Measurements from ENCODE around the gene EIF4B. TPM values are rescaled to one million over a fixed set of nuclear protein-coding genes. Genes with fewer than 3 reads are reported as not detected.
A peak's percentile ranks its signal among the peaks of the same experiment; 100 is the strongest.

EIF4B gene, protein sequence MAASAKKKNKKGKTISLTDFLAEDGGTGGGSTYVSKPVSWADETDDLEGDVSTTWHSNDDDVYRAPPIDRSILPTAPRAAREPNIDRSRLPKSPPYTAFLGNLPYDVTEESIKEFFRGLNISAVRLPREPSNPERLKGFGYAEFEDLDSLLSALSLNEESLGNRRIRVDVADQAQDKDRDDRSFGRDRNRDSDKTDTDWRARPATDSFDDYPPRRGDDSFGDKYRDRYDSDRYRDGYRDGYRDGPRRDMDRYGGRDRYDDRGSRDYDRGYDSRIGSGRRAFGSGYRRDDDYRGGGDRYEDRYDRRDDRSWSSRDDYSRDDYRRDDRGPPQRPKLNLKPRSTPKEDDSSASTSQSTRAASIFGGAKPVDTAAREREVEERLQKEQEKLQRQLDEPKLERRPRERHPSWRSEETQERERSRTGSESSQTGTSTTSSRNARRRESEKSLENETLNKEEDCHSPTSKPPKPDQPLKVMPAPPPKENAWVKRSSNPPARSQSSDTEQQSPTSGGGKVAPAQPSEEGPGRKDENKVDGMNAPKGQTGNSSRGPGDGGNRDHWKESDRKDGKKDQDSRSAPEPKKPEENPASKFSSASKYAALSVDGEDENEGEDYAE
- 100 to 1,000 TPM; 143 to 270 (median 180) TPM for total RNA-seq
- long read RNA-seq, full-length matches to known transcripts = 46 of 72 reads
- long read RNA-seq, partial matches to known transcripts = 20 of 72 reads
- long read RNA-seq, other reads (novel, unspliced or antisense) = 6 of 72 reads

DNA sequence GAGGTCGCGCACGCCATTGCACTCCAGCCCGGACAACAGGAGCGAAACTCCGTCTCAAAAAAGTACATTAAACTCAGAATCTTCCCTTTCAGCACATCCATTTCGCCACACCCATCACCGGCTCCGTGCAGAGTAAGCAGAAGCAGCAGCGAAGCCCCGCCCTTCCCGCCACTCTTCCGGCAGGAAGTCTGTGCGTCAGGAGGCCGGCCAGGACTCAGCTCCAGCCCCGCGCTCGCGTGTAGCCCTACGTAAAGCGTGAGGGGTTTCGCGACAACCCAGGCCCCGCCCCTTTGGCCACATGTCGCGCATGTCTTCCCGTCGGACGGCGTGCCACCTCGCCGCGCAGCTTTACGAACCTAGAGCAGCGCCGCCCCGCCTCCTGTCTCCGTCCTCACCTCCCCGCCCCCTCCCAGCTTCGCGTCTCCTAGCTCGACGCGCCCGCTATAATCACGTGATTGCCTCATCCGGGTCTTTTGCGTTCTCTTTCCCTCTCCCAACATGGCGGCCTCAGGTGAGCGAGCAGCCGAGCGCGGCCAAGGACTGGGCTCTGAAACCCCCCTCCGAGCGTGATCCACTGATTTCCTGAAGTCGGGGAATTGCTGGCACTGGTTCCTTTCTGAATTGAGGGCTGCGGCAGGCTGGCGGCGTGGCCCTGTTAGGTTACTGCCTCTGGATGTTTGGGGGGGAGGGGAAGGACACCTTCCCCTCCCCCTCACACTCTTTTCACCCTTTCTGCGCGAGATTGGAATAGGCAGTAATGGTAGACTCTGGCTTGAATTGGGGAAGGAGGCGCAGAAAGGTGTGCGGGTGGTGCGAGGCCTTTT, at the start of gene EIF4B:
TSS of gene EIF4B (plus strand) at position 471 of the 824 bp plus-strand sequence. CDS start at position 499, 28 bp downstream.
- H3K27me3 ChIP-seq = no peaks in the 10 kb centered on the region
- H3K4me3 ChIP-seq = peak within 1 kb of the TSS; percentile 84 to 93 (median 91)
- DNase-seq = peak; percentile 100
- H3K36me3 ChIP-seq = peaks cover 0 to 6% (median 0%) of the 10 kb centered on the region in 4 donors
- TF ChIP-seq, protein P1, sequence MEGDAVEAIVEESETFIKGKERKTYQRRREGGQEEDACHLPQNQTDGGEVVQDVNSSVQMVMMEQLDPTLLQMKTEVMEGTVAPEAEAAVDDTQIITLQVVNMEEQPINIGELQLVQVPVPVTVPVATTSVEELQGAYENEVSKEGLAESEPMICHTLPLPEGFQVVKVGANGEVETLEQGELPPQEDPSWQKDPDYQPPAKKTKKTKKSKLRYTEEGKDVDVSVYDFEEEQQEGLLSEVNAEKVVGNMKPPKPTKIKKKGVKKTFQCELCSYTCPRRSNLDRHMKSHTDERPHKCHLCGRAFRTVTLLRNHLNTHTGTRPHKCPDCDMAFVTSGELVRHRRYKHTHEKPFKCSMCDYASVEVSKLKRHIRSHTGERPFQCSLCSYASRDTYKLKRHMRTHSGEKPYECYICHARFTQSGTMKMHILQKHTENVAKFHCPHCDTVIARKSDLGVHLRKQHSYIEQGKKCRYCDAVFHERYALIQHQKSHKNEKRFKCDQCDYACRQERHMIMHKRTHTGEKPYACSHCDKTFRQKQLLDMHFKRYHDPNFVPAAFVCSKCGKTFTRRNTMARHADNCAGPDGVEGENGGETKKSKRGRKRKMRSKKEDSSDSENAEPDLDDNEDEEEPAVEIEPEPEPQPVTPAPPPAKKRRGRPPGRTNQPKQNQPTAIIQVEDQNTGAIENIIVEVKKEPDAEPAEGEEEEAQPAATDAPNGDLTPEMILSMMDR (IDR thresholded peaks at IDR 0.05) = no peak
- TF ChIP-seq POLR2A (IDR thresholded peaks at IDR 0.05) = peak; percentile 61
- peaks cover 2 to 47% (median 20%) of the 10 kb centered on the region in 4 donors for H3K4me1 ChIP-seq
- ATAC-seq = peak; percentile 93 to 97 (median 94)
- H3K9me3 ChIP-seq = no peaks in the 10 kb centered on the region
- H3K27ac ChIP-seq = peak within 1 kb of the TSS; percentile 85 to 95 (median 93)
- WGBS (ENCODE audit: insufficient coverage, low coverage, low lambda C conversion rate, missing lambda C conversion rate) = 0% methylated on average over 25 of the region's 64 CpGs
- intact Hi-C loops (cut with DNase I) = no loop called here

DNA sequence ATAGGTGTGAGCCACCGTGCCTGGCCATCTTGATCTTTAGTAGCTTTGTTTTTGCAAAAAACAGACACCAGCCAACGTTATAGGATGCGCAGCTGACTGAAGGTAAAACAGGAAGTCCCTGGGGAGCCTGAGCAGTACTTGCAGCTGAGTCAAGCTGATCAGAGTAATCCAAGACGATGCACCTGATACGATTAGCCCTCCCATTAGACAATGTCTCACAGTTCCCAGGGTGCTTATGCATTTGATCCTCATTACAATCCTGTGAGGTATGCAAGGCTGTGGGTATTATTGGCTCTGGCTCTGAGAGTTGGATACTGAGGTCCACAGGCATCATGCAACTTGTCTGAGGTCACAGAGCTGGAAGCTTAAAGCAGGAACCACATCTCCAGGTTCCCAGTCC, 49.3 kb upstream of the EIF4B start:
- Histone ChIP-seq H3K9me3 (no peaks in the 10 kb centered on the region), H3K27me3 (no peaks in the 10 kb centered on the region), H3K27ac (no peak overlapping the region), H3K4me1 (no peaks in the 10 kb centered on the region), H3K36me3 (peaks cover 0 to 12% (median 6%) of the 10 kb centered on the region in 4 donors), H3K4me3 (no peak overlapping the region)
- no peak for DNase-seq
- WGBS (ENCODE audit: insufficient coverage, low coverage, low lambda C conversion rate, missing lambda C conversion rate) = 53% methylated on average over 3 of the region's 5 CpGs
- no peak for TF ChIP-seq POLR2A (IDR thresholded peaks at IDR 0.05)
- TF ChIP-seq, protein P1 (IDR thresholded peaks at IDR 0.05) = no peak
- intact Hi-C loops (cut with DNase I) = no loop called here
- no peak for ATAC-seq

DNA sequence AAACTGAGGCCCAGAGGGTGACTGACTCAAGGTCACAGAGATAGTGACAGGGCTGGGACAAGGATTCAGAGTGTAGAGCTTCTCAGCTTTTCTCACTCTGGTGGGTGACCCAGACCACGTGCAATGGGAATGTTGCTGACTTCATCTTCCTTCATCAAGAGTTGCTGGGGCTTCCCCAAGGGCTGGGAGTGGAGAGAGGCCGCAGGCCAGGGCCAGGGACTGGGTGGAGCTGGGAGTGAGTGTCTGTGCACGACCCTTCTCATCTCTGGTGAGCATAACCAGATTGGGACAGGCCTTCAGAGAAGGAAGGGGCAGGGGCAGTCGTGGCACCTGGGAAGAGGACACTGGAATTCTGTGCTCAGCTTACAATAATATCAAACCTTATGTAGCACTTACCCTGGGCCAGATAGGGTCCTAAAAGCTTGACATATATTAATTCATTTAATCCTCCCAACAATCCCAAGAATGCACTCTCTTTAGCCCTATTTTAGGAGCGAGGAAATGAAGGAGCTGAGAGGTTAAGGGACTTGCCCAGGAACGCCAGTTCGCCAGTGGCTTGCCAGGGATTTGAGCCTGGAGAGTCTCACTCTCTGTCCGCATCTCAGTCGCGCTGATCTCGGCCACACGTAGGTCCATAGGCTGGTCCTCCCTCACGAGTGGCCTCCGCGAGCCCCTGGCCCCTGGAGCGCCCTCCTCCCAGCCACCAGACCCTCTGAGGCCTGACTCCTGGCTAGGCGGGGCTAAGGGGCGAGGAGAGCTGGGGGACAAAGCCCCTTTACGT, 41.5 kb upstream of the EIF4B start:
- Histone ChIP-seq H3K36me3 (no peaks in the 10 kb centered on the region), H3K4me1 (no peaks in the 10 kb centered on the region), H3K27ac (peak overlapping the region in 2 of 3 donors; percentile 18 to 39), H3K9me3 (no peaks in the 10 kb centered on the region), H3K27me3 (no peaks in the 10 kb centered on the region), H3K4me3 (peak overlapping the region in 1 of 3 donors; percentile 6)
- DNase-seq = no peak
- peak; percentile 13 to 56 (median 42) for ATAC-seq
- intact Hi-C loops (cut with DNase I) = no loop called here
- TF ChIP-seq, protein P1 (IDR thresholded peaks at IDR 0.05) = no peak
- no peak for TF ChIP-seq POLR2A (IDR thresholded peaks at IDR 0.05)
- WGBS (ENCODE audit: insufficient coverage, low coverage, low lambda C conversion rate, missing lambda C conversion rate) = 66% methylated on average over 6 of the region's 19 CpGs

DNA sequence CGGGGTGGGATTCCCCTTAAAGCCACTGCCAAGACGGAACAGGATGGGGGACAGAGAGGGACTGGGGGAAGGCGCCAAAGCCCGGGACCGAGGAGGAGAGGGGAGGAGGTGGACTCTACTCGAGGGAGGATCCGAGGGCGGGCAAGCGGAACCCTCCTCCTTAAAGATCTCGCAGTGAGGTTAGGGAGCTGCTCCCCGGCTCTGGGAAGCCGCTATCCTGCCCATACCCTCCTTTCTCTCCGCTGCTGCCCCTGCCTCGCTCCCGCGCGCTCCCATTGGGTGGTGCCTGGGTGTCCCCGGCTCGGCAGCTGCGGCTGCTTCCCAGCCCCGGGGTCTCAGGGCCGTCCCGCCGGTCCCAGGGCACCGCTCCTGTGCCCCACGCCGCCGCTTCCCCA, 40.9 kb upstream of the EIF4B start:
- peak overlapping the region in 2 of 3 donors; percentile 18 to 39 for H3K27ac ChIP-seq
- H3K9me3 ChIP-seq = no peaks in the 10 kb centered on the region
- intact Hi-C loops (cut with DNase I) = no loop called here
- peak; percentile 10 to 52 (median 28) for ATAC-seq
- no peak for DNase-seq
- H3K4me1 ChIP-seq = no peaks in the 10 kb centered on the region
- H3K36me3 ChIP-seq = no peaks in the 10 kb centered on the region
- H3K27me3 ChIP-seq = no peaks in the 10 kb centered on the region
- H3K4me3 ChIP-seq = peak overlapping the region in 1 of 3 donors; percentile 6
- 11% methylated on average over 16 of the region's 28 CpGs for WGBS (ENCODE audit: insufficient coverage, low coverage, low lambda C conversion rate, missing lambda C conversion rate)
- no peak for TF ChIP-seq POLR2A (IDR thresholded peaks at IDR 0.05)
- TF ChIP-seq, protein P1 (IDR thresholded peaks at IDR 0.05) = no peak
